Aorta (tissue), 5 donors: Measurements from ENCODE around the gene CIAO3. TPM values are rescaled to one million over a fixed set of nuclear protein-coding genes. Genes with fewer than 3 reads are reported as not detected.
A peak's percentile ranks its signal among the peaks of the same experiment; 100 is the strongest.
"Not testable (repeated sequence)": the region's sequence is repeated elsewhere in the genome, so short reads cannot be mapped to it uniquely, and the experiment has no call there.

Experiments
- ATAC-seq: fragments of 200-7000 bp; cut with Tn5 transposase; one replicate; pipeline ENCODE4 v1.9.1; 2022; ENCODE audit warnings: moderate library complexity; ENCODE audit not compliant: low FRiP score
- DNase-seq, 2 donors: peaks; one replicate each; pipeline ENCODE4 v3.0.0-alpha.2; 2020
- H3K27ac ChIP-seq, 2 donors: one replicate each; pipeline ENCODE4 v1.5.1; 2013; ENCODE audit warnings: low read length in 2 of 2, mild to moderate bottlenecking in 2 of 2, moderate library complexity in 2 of 2, control low read depth in 1 of 2, inconsistent platforms in 1 of 2, low read depth in 1 of 2
- H3K27me3 ChIP-seq, 2 donors: one replicate each; pipeline ENCODE4 v1.6.1; 2013; ENCODE audit warnings: control low read depth in 1 of 2, low read length in 1 of 2, mild to moderate bottlenecking in 1 of 2, moderate library complexity in 1 of 2; ENCODE audit not compliant: insufficient read depth in 2 of 2, control insufficient read depth in 1 of 2
- H3K36me3 ChIP-seq, 2 donors: one replicate each; pipeline ENCODE4 v1.6.1; 2013; ENCODE audit warnings: control low read depth in 1 of 2, low read length in 1 of 2, mild to moderate bottlenecking in 1 of 2; ENCODE audit not compliant: insufficient read depth in 2 of 2, control insufficient read depth in 1 of 2
- H3K4me1 ChIP-seq, 2 donors: one replicate each; pipeline ENCODE4 v1.6.1; 2013; ENCODE audit warnings: low read length in 2 of 2, control low read depth in 1 of 2, mild to moderate bottlenecking in 1 of 2, moderate library complexity in 1 of 2; ENCODE audit not compliant: insufficient read depth in 2 of 2, control insufficient read depth in 1 of 2
- H3K4me3 ChIP-seq, 2 donors: one replicate each; pipeline ENCODE4 v1.5.1; 2013; ENCODE audit warnings: low read length in 2 of 2, control low read depth in 1 of 2, mild to moderate bottlenecking in 1 of 2
- H3K9me3 ChIP-seq: one replicate; pipeline ENCODE4 v1.6.1; 2013; ENCODE audit warnings: mild to moderate bottlenecking, low read length; ENCODE audit not compliant: control insufficient read depth
- WGBS, 2 donors: extraction: QIAGEN DNeasy Blood & Tissue Kit; methylation state at CpG; one replicate each; pipeline ENCODE4 v1.1.7; 2013; 5-methylcytosine and 5-hydroxymethylcytosine counted together
- intact Hi-C, 2 donors: fragments of 100-400 bp; cut with DNase I; formaldehyde crosslinking; loops; one replicate each; pipeline versions ENCODE4 v1.14.2 to v1.15.0; 2022
- polyA plus RNA-seq, 2 donors: library from polyadenylated mRNA; stranded (reverse); fragments of 200-250 nt; gene quantifications; one replicate each; pipeline ENCODE4 v1.2.3, GENCODE V29; 2013
- total RNA-seq, 2 donors: library from RNA; stranded (reverse); fragmentation: NEBNext Ultra II Directional; extraction: Animal tissue kit (Norgen Biotek cat#: 25700); gene quantifications; one replicate each; pipeline ENCODE4 v1.2.1, GENCODE V29; 2021
- donor health status: healthy with polysubstance abuse.
- donor health status: Bipolar disorder and iron deficiency.
- donor health status: DM: no; HTN: no; CAD: no.
- donor health status: DM: no; HTN: no; CAD: no.
- donor health status: DM: yes; HTN: yes; CAD: no.

The CIAO3 gene
- total and polyA plus RNA-seq, 4 donors, result 12.4 to 35.9 (median 22.1) TPM

GRCh38 chr16:714079-714478 is 26.7 kb downstream of the CIAO3 start:
- Histone ChIP-seq H3K4me3 (no peak overlapping the region), H3K36me3 (no peaks in the 10 kb centered on the region), H3K9me3 (no peaks in the 10 kb centered on the region), H3K4me1 (no peaks in the 10 kb centered on the region), H3K27me3 (no peaks in the 10 kb centered on the region), H3K27ac (no peak overlapping the region)
- WGBS, 2 donors, result 82 to 85% methylated on average over 11 of the region's 11 CpGs
- DNase-seq, result no peak
- intact Hi-C loops, result loop anchor here (5.0 to 10.0 kb wide), 3 partner anchors 73 to 343 kb away; partner anchors contain the start of genes CHTF18 (in 1 of the 2), LMF1 (in 1 of the 2) and RPUSD1 (in 1 of the 2)
- ATAC-seq, result no peak

- not testable (repeated sequence) for H3K4me3 ChIP-seq, H3K9me3 ChIP-seq, ATAC-seq, H3K27me3 ChIP-seq, H3K4me1 ChIP-seq, H3K36me3 ChIP-seq, DNase-seq, H3K27ac ChIP-seq
- intact Hi-C loops, result loop anchor here (5.0 to 10.0 kb wide), 3 partner anchors 75 to 345 kb away; partner anchors contain the start of genes CHTF18 (in 1 of the 2), LMF1 (in 1 of the 2) and RPUSD1 (in 1 of the 2)
- WGBS, 2 donors, result 50 to 54% methylated on average over 13 of the region's 13 CpGs
These were observed 28.0 kb downstream of the CIAO3 start for GRCh38 chr16:712740-713250.

- no peak overlapping the region for H3K27ac ChIP-seq
- no peaks in the 10 kb centered on the region for H3K9me3 ChIP-seq
- intact Hi-C loops, result loop anchor here (1.0 to 10.0 kb wide), 5 partner anchors 74 to 346 kb away; partner anchors contain the start of genes CHTF18 (in 1 of the 2), LMF1 (in 1 of the 2) and RPUSD1 (in 1 of the 2)
- H3K27me3 ChIP-seq, result no peaks in the 10 kb centered on the region
- WGBS, 2 donors, result 11 to 12% methylated on average over 25 of the region's 25 CpGs
- H3K4me3 ChIP-seq, result no peak overlapping the region
- ATAC-seq, result peak; percentile 77
- H3K4me1 ChIP-seq, result no peaks in the 10 kb centered on the region
- no peaks in the 10 kb centered on the region for H3K36me3 ChIP-seq
- DNase-seq, result peak; percentile 83 to 94
These were observed 29.1 kb downstream of the CIAO3 start for GRCh38 chr16:711548-712320.

- H3K27ac ChIP-seq, result no peak overlapping the region
- no peaks in the 10 kb centered on the region for H3K27me3 ChIP-seq
- intact Hi-C loops, result loop anchor here (1.0 to 10.0 kb wide), 5 partner anchors 74 to 346 kb away; partner anchors contain the start of genes CHTF18 (in 1 of the 2), LMF1 (in 1 of the 2) and RPUSD1 (in 1 of the 2)
- ATAC-seq (no peak), DNase-seq (no peak)
- 74 to 79% methylated on average over 12 of the region's 12 CpGs for WGBS, 2 donors
- no peaks in the 10 kb centered on the region for H3K36me3 ChIP-seq
- no peak overlapping the region for H3K4me3 ChIP-seq
- no peaks in the 10 kb centered on the region for H3K9me3 ChIP-seq
- H3K4me1 ChIP-seq, result no peaks in the 10 kb centered on the region
These were observed 29.7 kb downstream of the CIAO3 start for GRCh38 chr16:711084-711483.

- Histone ChIP-seq H3K27ac (no peak overlapping the region), H3K27me3 (no peaks in the 10 kb centered on the region), H3K4me3 (no peak overlapping the region), H3K4me1 (no peaks in the 10 kb centered on the region), H3K36me3 (no peaks in the 10 kb centered on the region), H3K9me3 (no peaks in the 10 kb centered on the region)
- intact Hi-C loops, result loop anchor here (1.0 to 10.0 kb wide), 5 partner anchors 75 to 347 kb away; partner anchors contain the start of genes CHTF18 (in 1 of the 2), LMF1 (in 1 of the 2) and RPUSD1 (in 1 of the 2)
- 71 to 76% methylated on average over 21 of the region's 21 CpGs for WGBS, 2 donors
- DNase-seq, result no peak
- no peak for ATAC-seq
These were observed 30.2 kb downstream of the CIAO3 start for GRCh38 chr16:710500-711075.

GRCh38 chr16:709566-710499 is 31.0 kb downstream of the CIAO3 start:
- intact Hi-C loops, result loop anchor here (5.0 to 10.0 kb wide), 3 partner anchors 77 to 347 kb away; partner anchors contain the start of genes CHTF18 (in 1 of the 2), LMF1 (in 1 of the 2) and RPUSD1 (in 1 of the 2)
- no peak for ATAC-seq
- no peak for DNase-seq
- no peaks in the 10 kb centered on the region for H3K9me3 ChIP-seq
- H3K4me3 ChIP-seq, result no peak overlapping the region
- H3K4me1 ChIP-seq, result no peaks in the 10 kb centered on the region
- 14 to 17% methylated on average over 30 of the region's 30 CpGs for WGBS, 2 donors
- no peaks in the 10 kb centered on the region for H3K36me3 ChIP-seq
- no peak overlapping the region for H3K27ac ChIP-seq
- H3K27me3 ChIP-seq, result no peaks in the 10 kb centered on the region

GRCh38 chr16:708959-709358 is 31.8 kb downstream of the CIAO3 start:
- no peaks in the 10 kb centered on the region for H3K4me1 ChIP-seq
- no peaks in the 10 kb centered on the region for H3K27me3 ChIP-seq
- WGBS, 2 donors, result 64 to 76% methylated on average over 4 of the region's 4 CpGs
- H3K27ac ChIP-seq, result no peak overlapping the region
- H3K4me3 ChIP-seq, result no peak overlapping the region
- no peaks in the 10 kb centered on the region for H3K9me3 ChIP-seq
- no peak for ATAC-seq
- intact Hi-C loops, result no loop called here
- no peak for DNase-seq
- no peaks in the 10 kb centered on the region for H3K36me3 ChIP-seq

GRCh38 chr16:708019-708418 is 32.8 kb downstream of the CIAO3 start:
- Histone ChIP-seq H3K27ac (no peak overlapping the region), H3K4me3 (no peak overlapping the region), H3K4me1 (no peaks in the 10 kb centered on the region), H3K9me3 (no peaks in the 10 kb centered on the region), H3K36me3 (no peaks in the 10 kb centered on the region), H3K27me3 (no peaks in the 10 kb centered on the region)
- DNase-seq (no peak), ATAC-seq (no peak)
- intact Hi-C loops, result no loop called here
- WGBS, 2 donors, result 54 to 61% methylated on average over 3 of the region's 3 CpGs
